IMR-90 (cell line): ENCODE measurements around the gene MSH3. TPM values are rescaled to one million over a fixed set of nuclear protein-coding genes. Genes with fewer than 3 reads are reported as not detected.

Experiments used
- ATAC-seq: fragments of 200-7000 bp; cut with Tn5 transposase; 2 replicates; pipeline ENCODE4 v1.9.1; 2020; ENCODE audit warnings: low read depth, mild to moderate bottlenecking, moderate library complexity
- BruUV-seq: library from RNA; stranded (reverse); fragments of 400-500 nt; replicated peaks from 2 replicates; lab custom pipeline; 2021; lab: Mats Ljungman, UMichigan
- CTCF ChIA-PET: fragments of 300-600 bp; formaldehyde crosslinking; extraction: SDS; loops from one replicate; lab custom pipeline; 2021; ENCODE audit warnings: antibody characterized with exemption; lab: Yijun Ruan, JAX
- POLR2A ChIA-PET: fragments of 300-600 bp; sonication (Branson Sonifier 250); formaldehyde crosslinking; loops from one replicate; lab custom pipeline; 2022; ENCODE audit warnings: antibody characterized with exemption; ENCODE audit not compliant: unreplicated experiment; lab: Charles Lee
- DNase-seq: peaks from one replicate; pipeline ENCODE4 v3.0.0; 2013
- H2AFZ ChIP-seq: replicated peaks from 2 replicates; pipeline ENCODE3; 2013; ENCODE audit warnings: low read length, mild to moderate bottlenecking; ENCODE audit not compliant: poor library complexity
- H2AK5ac ChIP-seq: 2 replicates; pipeline ENCODE4 v1.6.1; 2013; ENCODE audit warnings: low read depth, low read length, inconsistent platforms
- H2AK9ac ChIP-seq: replicated peaks from 2 replicates; pipeline ENCODE3; 2013; ENCODE audit warnings: mild to moderate bottlenecking, low read depth, low read length, moderate library complexity; ENCODE audit not compliant: poor library complexity
- H2BK120ac ChIP-seq: 2 replicates; pipeline ENCODE4 v1.6.1; 2013; ENCODE audit warnings: low read depth, low read length, inconsistent platforms
- H2BK15ac ChIP-seq: 3 replicates; pipeline ENCODE4 v1.6.1; 2013; ENCODE audit warnings: low read depth, low read length, inconsistent platforms
- H2BK20ac ChIP-seq: 2 replicates; pipeline ENCODE4 v1.6.1; 2013; ENCODE audit warnings: low read depth, mild to moderate bottlenecking, inconsistent platforms, low read length, moderate library complexity
- H2BK5ac ChIP-seq: 2 replicates; pipeline ENCODE4 v1.6.1; 2013; ENCODE audit warnings: mild to moderate bottlenecking, low read depth, low read length, inconsistent platforms; ENCODE audit not compliant: poor library complexity, severe bottlenecking
- H3K14ac ChIP-seq: replicated peaks from 2 replicates; pipeline ENCODE4 v1.6.1; 2013; ENCODE audit warnings: low read depth, low read length, inconsistent platforms
- H3K18ac ChIP-seq: 2 replicates; pipeline ENCODE4 v1.6.1; 2013; ENCODE audit warnings: low read depth, low read length, control low read depth
- H3K23ac ChIP-seq: 2 replicates; pipeline ENCODE4 v1.6.1; 2013; ENCODE audit warnings: low read depth, low read length, inconsistent platforms
- H3K27ac ChIP-seq: 2 replicates; pipeline ENCODE4 v1.5.1; 2013; ENCODE audit warnings: mild to moderate bottlenecking, control low read depth, low read length; ENCODE audit not compliant: insufficient read depth
- H3K27me3 ChIP-seq: 2 replicates; pipeline ENCODE4 v1.6.1; 2013; ENCODE audit warnings: low read length; ENCODE audit not compliant: control insufficient read depth, insufficient read depth
- H3K36me3 ChIP-seq: 2 replicates; pipeline ENCODE4 v1.6.1; 2013; ENCODE audit warnings: low read length, mixed read lengths; ENCODE audit not compliant: control insufficient read depth, insufficient read depth
- H3K4ac ChIP-seq: 2 replicates; pipeline ENCODE4 v1.6.1; 2013; ENCODE audit warnings: low read depth, low read length, inconsistent platforms
- H3K4me1 ChIP-seq: 2 replicates; pipeline ENCODE4 v1.6.1; 2013; ENCODE audit warnings: low read length, mixed read lengths; ENCODE audit not compliant: control insufficient read depth, insufficient read depth
- H3K4me2 ChIP-seq: 2 replicates; pipeline ENCODE4 v1.6.1; 2013; ENCODE audit warnings: low read depth, mild to moderate bottlenecking, control low read depth, low read length, moderate library complexity
- H3K4me3 ChIP-seq: 2 replicates; pipeline ENCODE4 v1.5.1; 2013; ENCODE audit warnings: low read depth, mild to moderate bottlenecking, control low read depth, low read length, moderate library complexity; ENCODE audit not compliant: insufficient read depth
- H3K56ac ChIP-seq: 2 replicates; pipeline ENCODE4 v1.6.1; 2013; ENCODE audit warnings: low read length, inconsistent platforms; ENCODE audit not compliant: insufficient read depth; ENCODE audit errors: extremely low read depth
- H3K79me1 ChIP-seq, 2 experiments: 2 replicates each; pipeline ENCODE4 v1.6.1; 2013; ENCODE audit warnings: low read length in 2 of 2, inconsistent platforms in 1 of 2, low read depth in 1 of 2
- H3K9ac ChIP-seq: 2 replicates; pipeline ENCODE4 v1.6.1; 2013; ENCODE audit warnings: low read depth, low read length, control low read depth
- H3K9me1 ChIP-seq: 2 replicates; pipeline ENCODE4 v1.6.1; 2013; ENCODE audit warnings: low read length, inconsistent platforms; ENCODE audit not compliant: insufficient read depth
- H3K9me3 ChIP-seq: 2 replicates; pipeline ENCODE4 v1.6.1; 2013; ENCODE audit warnings: low read length; ENCODE audit not compliant: control insufficient read depth, insufficient read depth
- H4K20me1 ChIP-seq: 2 replicates; pipeline ENCODE4 v1.6.1; 2013; ENCODE audit warnings: low read length, inconsistent platforms; ENCODE audit not compliant: insufficient read depth
- H4K5ac ChIP-seq: 2 replicates; pipeline ENCODE4 v1.6.1; 2013; ENCODE audit warnings: mild to moderate bottlenecking, low read depth, low read length, control low read depth
- H4K8ac ChIP-seq, 2 experiments: 2 replicates each; pipeline ENCODE4 v1.6.1; 2013; ENCODE audit warnings: low read depth in 2 of 2, low read length in 2 of 2, control low read depth in 1 of 2, inconsistent platforms in 1 of 2
- H4K91ac ChIP-seq: 2 replicates; pipeline ENCODE4 v1.6.1; 2013; ENCODE audit warnings: low read depth, low read length, inconsistent platforms; ENCODE audit not compliant: insufficient read depth
- CEBPB ChIP-seq: IDR thresholded peaks from 2 replicates; pipeline ENCODE4 v1.6.1; 2012; ENCODE audit warnings: low read depth, low read length, improper control_type of control experiment
- CHD1 ChIP-seq: IDR thresholded peaks from 2 replicates; pipeline ENCODE4 v1.6.1; 2012; ENCODE audit warnings: low read depth, low read length, improper control_type of control experiment
- FOS ChIP-seq: fragments of 150-350 bp; IDR thresholded peaks from 2 replicates; pipeline ENCODE4 v1.6.1; 2016; ENCODE audit warnings: low read depth, low read length
- MAZ ChIP-seq: IDR thresholded peaks from 2 replicates; pipeline ENCODE4 v1.6.1; 2012; ENCODE audit warnings: low read depth, mild to moderate bottlenecking, low read length, improper control_type of control experiment, moderate library complexity, borderline replicate concordance
- MXI1 ChIP-seq: IDR thresholded peaks from 2 replicates; pipeline ENCODE4 v1.6.1; 2012; ENCODE audit warnings: low read depth, mild to moderate bottlenecking, low read length, moderate library complexity, borderline replicate concordance
- NFE2L2 ChIP-seq: fragments of 150-350 bp; IDR thresholded peaks from 2 replicates; pipeline ENCODE4 v1.6.1; 2016; ENCODE audit warnings: low read depth, mild to moderate bottlenecking, low read length
- POLR2A ChIP-seq: IDR thresholded peaks from 2 replicates; pipeline ENCODE4 v1.6.1; 2012; ENCODE audit warnings: mild to moderate bottlenecking, low read depth, low read length
- RAD21 ChIP-seq: IDR thresholded peaks from 2 replicates; pipeline ENCODE4 v1.6.1; 2012; ENCODE audit warnings: low read length, improper control_type of control experiment
- RCOR1 ChIP-seq: IDR thresholded peaks from 2 replicates; pipeline ENCODE4 v1.6.1; 2012; ENCODE audit warnings: mild to moderate bottlenecking, low read length, improper control_type of control experiment; ENCODE audit not compliant: insufficient replicate concordance
- RFX5 ChIP-seq: IDR thresholded peaks from 2 replicates; pipeline ENCODE4 v1.8.0; 2012; ENCODE audit warnings: low read depth, mild to moderate bottlenecking, low read length, moderate library complexity
- SMC3 ChIP-seq: fragments of 150-350 bp; IDR thresholded peaks from 2 replicates; pipeline ENCODE4 v1.6.1; 2016; ENCODE audit warnings: low read depth, mild to moderate bottlenecking, antibody characterized with exemption, low read length, moderate library complexity
- WGBS, 2 experiments: methylation state at CpG; one replicate each; pipeline versions ENCODE4 v1.1.5 to v1.1.7; 2013; ENCODE audit warnings: missing lambda C conversion rate in 2 of 2; ENCODE audit not compliant: insufficient read length in 1 of 2; ENCODE audit errors: extremely low coverage in 2 of 2; 5-methylcytosine and 5-hydroxymethylcytosine counted together
- dilution Hi-C: fragments of 300-500 bp; cut with HindIII; formaldehyde crosslinking; loops from one replicate; pipeline ENCODE4 v1.14.3; 2018; ENCODE audit warnings: low sequenced_read_pairs; ENCODE audit not compliant: unreplicated experiment
- in situ Hi-C: fragments of 300-500 bp; cut with MboI; formaldehyde crosslinking; loops from 3 replicates; pipeline ENCODE4 v1.14.3; 2019; ENCODE audit warnings: low sequenced_read_pairs, inconsistent platforms, mixed read lengths
- intact Hi-C: fragments of 100-400 bp; cut with micrococcal nuclease; formaldehyde crosslinking; loops from 2 replicates; pipeline ENCODE4 v1.10.0; 2022
- polyA plus RNA-seq, 3 experiments: library from polyadenylated mRNA; depleted of rRNA; stranded (reverse); fragments of >200 nt; gene quantifications; 2 replicates each; pipeline ENCODE4 v1.2.3, GENCODE V29; 2012; ENCODE audit warnings: low replicate concordance in 1 of 3
- total RNA-seq: library from RNA; depleted of rRNA; stranded (reverse); fragments of >200 nt; gene quantifications from 2 replicates; pipeline ENCODE4 v1.2.3, GENCODE V29; 2012
- TF ChIP-seq, protein P1 (sequence below): fragments of 150-350 bp; IDR thresholded peaks from 2 replicates; pipeline ENCODE4 v1.6.1; 2017; ENCODE audit warnings: mild to moderate bottlenecking, antibody characterized with exemption, low read length, low read depth
- TF ChIP-seq, protein P2 (sequence below): conservative IDR thresholded peaks from 2 replicates; pipeline ENCODE4 v1.5.1; 2012; ENCODE audit warnings: mild to moderate bottlenecking, low read depth, low read length, improper control_type of control experiment

The MSH3 gene
- total and polyA plus RNA-seq, 2 of the 4 experiments (the other 2 are of a cell fraction): 4.6 to 13.3 TPM

DNA sequence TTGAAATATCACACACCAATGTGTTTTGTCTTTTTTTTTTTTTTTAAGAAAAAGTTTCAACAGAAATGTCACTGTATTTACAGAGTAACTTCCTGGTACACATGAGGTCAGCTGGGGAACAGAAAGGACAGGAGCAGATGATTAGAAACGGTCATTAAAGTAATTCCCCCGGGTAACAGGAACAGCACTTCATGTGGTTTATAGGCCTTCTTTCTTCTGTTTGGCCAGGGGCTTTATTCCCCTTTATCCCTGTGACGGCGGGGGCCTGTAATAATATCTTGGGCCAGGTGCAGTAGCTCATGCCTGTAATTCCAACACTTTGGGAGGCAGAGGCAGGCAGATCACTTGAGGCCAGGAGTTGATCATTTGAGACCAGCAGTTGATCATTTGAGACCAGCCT lies 30.5 kb upstream of the MSH3 start:
- no TSS peak for BruUV-seq
- H4K8ac ChIP-seq: no peak overlapping the region
- no peak overlapping the region for H4K5ac ChIP-seq
- CTCF ChIA-PET: interaction anchor here (0.6 kb wide), 1 partner anchor 368 kb away, joined by 7 read pairs; the partner anchor contains the start of gene SERINC5
- POLR2A ChIA-PET: no interaction called here
- H2BK20ac ChIP-seq: no peak overlapping the region
- H3K4me3 ChIP-seq: no peak overlapping the region
- H3K18ac ChIP-seq: no peak overlapping the region
- H3K36me3 ChIP-seq: no peaks in the 10 kb centered on the region
- intact Hi-C loops (no loop called here), dilution Hi-C loops (no loop called here), in situ Hi-C loops (no loop called here)
- H4K91ac ChIP-seq: no peak overlapping the region
- H2AK5ac ChIP-seq: no peak overlapping the region
- H2BK15ac ChIP-seq: no peak overlapping the region
- no peak for DNase-seq
- H2AK9ac ChIP-seq: no peak overlapping the region
- H3K4ac ChIP-seq: no peak overlapping the region
- H2AFZ ChIP-seq: no peak overlapping the region
- no peak for ATAC-seq
- H4K20me1 ChIP-seq: no peaks in the 10 kb centered on the region
- H3K27ac ChIP-seq: no peak overlapping the region
- 0 out of 2 replicates have a peak, but pooled peaks cover 2% of the 10 kb centered on the region for H3K9me1 ChIP-seq
- no peaks in the 10 kb centered on the region for H3K27me3 ChIP-seq
- H3K79me1 ChIP-seq: no peaks in the 10 kb centered on the region
- H3K4me1 ChIP-seq: no peaks in the 10 kb centered on the region
- WGBS, 2 experiments: 90% methylated on average over 2 of the region's 4 CpGs; no CpG with 5 or more reads in 1 of the 2 experiments
- H3K14ac ChIP-seq: no peak overlapping the region
- TF ChIP-seq CEBPB: no peak
- no peak for TF ChIP-seq MAZ
- no peak for TF ChIP-seq MXI1
- TF ChIP-seq RCOR1: no peak
- TF ChIP-seq POLR2A: no peak
- TF ChIP-seq, protein P1, sequence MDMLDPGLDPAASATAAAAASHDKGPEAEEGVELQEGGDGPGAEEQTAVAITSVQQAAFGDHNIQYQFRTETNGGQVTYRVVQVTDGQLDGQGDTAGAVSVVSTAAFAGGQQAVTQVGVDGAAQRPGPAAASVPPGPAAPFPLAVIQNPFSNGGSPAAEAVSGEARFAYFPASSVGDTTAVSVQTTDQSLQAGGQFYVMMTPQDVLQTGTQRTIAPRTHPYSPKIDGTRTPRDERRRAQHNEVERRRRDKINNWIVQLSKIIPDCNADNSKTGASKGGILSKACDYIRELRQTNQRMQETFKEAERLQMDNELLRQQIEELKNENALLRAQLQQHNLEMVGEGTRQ: no peak
- TF ChIP-seq CHD1: no peak
- TF ChIP-seq, protein P2, sequence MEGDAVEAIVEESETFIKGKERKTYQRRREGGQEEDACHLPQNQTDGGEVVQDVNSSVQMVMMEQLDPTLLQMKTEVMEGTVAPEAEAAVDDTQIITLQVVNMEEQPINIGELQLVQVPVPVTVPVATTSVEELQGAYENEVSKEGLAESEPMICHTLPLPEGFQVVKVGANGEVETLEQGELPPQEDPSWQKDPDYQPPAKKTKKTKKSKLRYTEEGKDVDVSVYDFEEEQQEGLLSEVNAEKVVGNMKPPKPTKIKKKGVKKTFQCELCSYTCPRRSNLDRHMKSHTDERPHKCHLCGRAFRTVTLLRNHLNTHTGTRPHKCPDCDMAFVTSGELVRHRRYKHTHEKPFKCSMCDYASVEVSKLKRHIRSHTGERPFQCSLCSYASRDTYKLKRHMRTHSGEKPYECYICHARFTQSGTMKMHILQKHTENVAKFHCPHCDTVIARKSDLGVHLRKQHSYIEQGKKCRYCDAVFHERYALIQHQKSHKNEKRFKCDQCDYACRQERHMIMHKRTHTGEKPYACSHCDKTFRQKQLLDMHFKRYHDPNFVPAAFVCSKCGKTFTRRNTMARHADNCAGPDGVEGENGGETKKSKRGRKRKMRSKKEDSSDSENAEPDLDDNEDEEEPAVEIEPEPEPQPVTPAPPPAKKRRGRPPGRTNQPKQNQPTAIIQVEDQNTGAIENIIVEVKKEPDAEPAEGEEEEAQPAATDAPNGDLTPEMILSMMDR: no peak
- no peak for TF ChIP-seq RAD21
- TF ChIP-seq FOS: no peak
- no peak for TF ChIP-seq RFX5
- no peak for TF ChIP-seq SMC3
- no peak for TF ChIP-seq NFE2L2
- H3K9me3 ChIP-seq: no peaks in the 10 kb centered on the region
- no peak overlapping the region for H3K56ac ChIP-seq
- H3K23ac ChIP-seq: no peak overlapping the region
- H2BK120ac ChIP-seq: no peak overlapping the region
- no peak overlapping the region for H2BK5ac ChIP-seq
- no peak overlapping the region for H3K4me2 ChIP-seq
- no peak overlapping the region for H3K9ac ChIP-seq
